ENCODE data around the gene NUCB1. TPM values are rescaled to one million over a fixed set of nuclear protein-coding genes. Genes with fewer than 3 reads are reported as not detected.

Gene NUCB1
- total and polyA plus RNA-seq, 9 of the 15 experiments (the other 6 are each of a cell fraction or from before 2014, with no cell fraction given), result 3.1 to 153 (median 71.7) TPM

- TF ChIP-seq ARID4B (CRISPR knock-in tag; IDR thresholded peaks at IDR 0.05), result no peak
- peak; percentile 89; the same call in 1 of the 2 replicates for TF ChIP-seq CREB3L1 (IDR thresholded peaks at IDR 0.05; ENCODE audit: borderline replicate concordance, low read depth)
- no peak; the same call in 1 of the 2 replicates for TF ChIP-seq NCOA1 (IDR thresholded peaks at IDR 0.05; ENCODE audit: low read depth)
- peak; percentile 90 for TF ChIP-seq ATF7 (IDR thresholded peaks at IDR 0.05)
- no peak for TF ChIP-seq ZNF507 (tag; conservative IDR thresholded peaks at IDR 0.05)
- TF ChIP-seq NEUROD1 (IDR thresholded peaks at IDR 0.05; ENCODE audit: borderline replicate concordance, low read depth, low read length, partially characterized antibody), result peak; percentile 58
- TF ChIP-seq CBFA2T3 (IDR thresholded peaks at IDR 0.05), result peak; percentile 25; the same call in 1 of the 2 replicates
- TF ChIP-seq, protein P1, sequence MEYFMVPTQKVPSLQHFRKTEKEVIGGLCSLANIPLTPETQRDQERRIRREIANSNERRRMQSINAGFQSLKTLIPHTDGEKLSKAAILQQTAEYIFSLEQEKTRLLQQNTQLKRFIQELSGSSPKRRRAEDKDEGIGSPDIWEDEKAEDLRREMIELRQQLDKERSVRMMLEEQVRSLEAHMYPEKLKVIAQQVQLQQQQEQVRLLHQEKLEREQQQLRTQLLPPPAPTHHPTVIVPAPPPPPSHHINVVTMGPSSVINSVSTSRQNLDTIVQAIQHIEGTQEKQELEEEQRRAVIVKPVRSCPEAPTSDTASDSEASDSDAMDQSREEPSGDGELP (CRISPR knock-in tag; IDR thresholded peaks at IDR 0.05; ENCODE audit: borderline replicate concordance), result peak; percentile 78; the same call in 1 of the 2 replicates
- TF ChIP-seq HDGF (IDR thresholded peaks at IDR 0.05), result peak; percentile 18; the same call in 1 of the 2 replicates
- TF ChIP-seq CSDE1 (IDR thresholded peaks at IDR 0.05), result no peak
- peak; percentile 78 for TF ChIP-seq ESRRA (IDR thresholded peaks at IDR 0.05; ENCODE audit: borderline replicate concordance, low read depth)
- 0 out of 2 replicates have a peak, but pooled peaks have one; percentile 36 for TF ChIP-seq PHTF2 (CRISPR knock-in tag; IDR thresholded peaks at IDR 0.05)
- TF ChIP-seq POU5F1 (IDR thresholded peaks at IDR 0.05; ENCODE audit: borderline replicate concordance, low read depth, low read length, partially characterized antibody), result peak; percentile 70
- no peak; the same call in 1 of the 2 replicates for TF ChIP-seq ZNF589 (CRISPR knock-in tag; IDR thresholded peaks at IDR 0.05; ENCODE audit: low read depth)
- no peak for TF ChIP-seq FOSL1 (tag; conservative IDR thresholded peaks at IDR 0.05)
- peak; percentile 70 for TF ChIP-seq RBFOX2 (IDR thresholded peaks at IDR 0.05; ENCODE audit: low read depth, low read length)
- 0 out of 2 replicates have a peak, but pooled peaks have one; percentile 11 for TF ChIP-seq NBN (IDR thresholded peaks at IDR 0.05; ENCODE audit: low read depth)
- peak; percentile 62 for TF ChIP-seq ZBTB12 (CRISPR knock-in tag; IDR thresholded peaks at IDR 0.05)
These were observed at the start of gene NUCB1 (continued) for GRCh38 chr19:48899781-48900476.
